ENCODE measurements around the gene MKRN2OS. TPM values are rescaled to one million over a fixed set of nuclear protein-coding genes. Genes with fewer than 3 reads are reported as not detected.

Gene MKRN2OS
- total RNA-seq, 2 donors from 2014 or later, result not detected

- Histone ChIP-seq H3K27ac (no peak overlapping the region), H3K4me3 (no peak overlapping the region), H3K4me1 (ENCODE audit: control insufficient read depth in 1 of 2, low read depth in 2 of 2) (no peaks in the 10 kb centered on the region), H3K36me3 (peaks cover 62% of the 10 kb centered on the region), H3K9me3 (no peaks in the 10 kb centered on the region), H3K27me3 (replicated peaks; ENCODE audit: insufficient read depth) (no peaks in the 10 kb centered on the region)
- no peak for DNase-seq (ENCODE audit: low spot score)
- no peak for ATAC-seq (ENCODE audit: insufficient number of reproducible peaks, low FRiP score, low read depth)
- TF ChIP-seq CTCF (IDR thresholded peaks at IDR 0.05), result no peak
Measured at GRCh38 chr3:12588039-12589009, 43.0 kb upstream of the MKRN2OS start.

GRCh38 chr3:12586403-12586802, 41.1 kb upstream of the MKRN2OS start:
- Histone ChIP-seq H3K4me1 (ENCODE audit: control insufficient read depth in 1 of 2, low read depth in 2 of 2) (no peaks in the 10 kb centered on the region), H3K27ac (no peak overlapping the region), H3K36me3 (peaks cover 77% of the 10 kb centered on the region), H3K9me3 (no peaks in the 10 kb centered on the region), H3K4me3 (no peak overlapping the region), H3K27me3 (replicated peaks; ENCODE audit: insufficient read depth) (no peaks in the 10 kb centered on the region)
- TF ChIP-seq CTCF (IDR thresholded peaks at IDR 0.05), result no peak
- no peak for DNase-seq (ENCODE audit: low spot score)
- ATAC-seq (ENCODE audit: insufficient number of reproducible peaks, low FRiP score, low read depth), result no peak

GRCh38 chr3:12585970-12586369, 40.7 kb upstream of the MKRN2OS start:
- DNase-seq (ENCODE audit: low spot score) (no peak), ATAC-seq (ENCODE audit: insufficient number of reproducible peaks, low FRiP score, low read depth) (no peak)
- no peaks in the 10 kb centered on the region for H3K4me1 ChIP-seq (ENCODE audit: control insufficient read depth in 1 of 2, low read depth in 2 of 2)
- no peaks in the 10 kb centered on the region for H3K27me3 ChIP-seq (replicated peaks; ENCODE audit: insufficient read depth)
- peak overlapping the region in 1 of 2 donors; percentile 18 for H3K27ac ChIP-seq
- no peaks in the 10 kb centered on the region for H3K9me3 ChIP-seq
- H3K4me3 ChIP-seq, result no peak overlapping the region
- no peak for TF ChIP-seq CTCF (IDR thresholded peaks at IDR 0.05)
- peaks cover 77% of the 10 kb centered on the region for H3K36me3 ChIP-seq

GRCh38 chr3:12585181-12585580, 39.9 kb upstream of the MKRN2OS start:
- no peak for ATAC-seq (ENCODE audit: insufficient number of reproducible peaks, low FRiP score, low read depth)

More at GRCh38 chr3:12585181-12585580, 39.9 kb upstream of the MKRN2OS start:
- Histone ChIP-seq H3K27me3 (replicated peaks; ENCODE audit: insufficient read depth) (no peaks in the 10 kb centered on the region), H3K9me3 (no peaks in the 10 kb centered on the region), H3K27ac (no peak overlapping the region), H3K4me3 (no peak overlapping the region), H3K4me1 (ENCODE audit: control insufficient read depth in 1 of 2, low read depth in 2 of 2) (no peaks in the 10 kb centered on the region), H3K36me3 (peaks cover 75% of the 10 kb centered on the region)
- TF ChIP-seq CTCF (IDR thresholded peaks at IDR 0.05), result no peak
- no peak for DNase-seq (ENCODE audit: low spot score)
